ENCODE measurements around the gene TM4SF4.

The TM4SF4 gene

DNA sequence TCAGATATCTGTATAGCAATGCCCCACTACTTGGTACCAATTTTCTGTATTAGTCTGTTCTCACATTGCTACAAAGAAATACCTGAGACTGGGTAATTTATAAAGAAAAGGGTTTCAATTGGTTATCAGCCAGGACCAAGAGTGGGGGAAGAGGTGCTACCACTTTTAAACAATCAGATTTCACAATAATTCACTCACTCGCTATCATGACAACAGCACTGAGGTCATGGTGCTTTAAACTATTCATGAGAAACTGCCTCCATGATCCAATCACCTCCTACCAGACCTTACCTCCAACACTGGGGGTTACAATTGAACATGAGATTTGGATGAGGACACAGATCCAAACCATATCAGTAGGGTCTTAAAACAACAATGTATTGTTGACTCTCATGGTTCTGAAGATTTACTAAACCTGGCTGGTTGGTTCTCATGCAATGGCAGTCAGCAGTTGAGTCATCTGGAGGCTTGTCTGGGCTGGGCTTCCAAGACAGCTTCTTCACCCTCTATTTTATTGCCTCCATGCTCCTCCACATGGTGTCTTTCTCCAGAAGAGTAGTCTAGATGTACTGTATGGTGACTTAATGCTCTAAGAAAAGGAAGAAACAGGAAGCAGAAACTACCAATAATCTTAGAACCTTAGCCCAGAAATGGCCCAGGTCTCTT, 21.2 kb upstream of the TM4SF4 start:
- H3K36me3 ChIP-seq (ENCODE audit: insufficient read depth, low read length) = no peaks in the 10 kb centered on the region
- H3K9ac ChIP-seq (ENCODE audit: low read depth, low read length, poor library complexity, severe bottlenecking) = no peak overlapping the region
- no peaks in the 10 kb centered on the region for H3F3A ChIP-seq (ENCODE audit: low read depth)
- peaks cover 5% of the 10 kb centered on the region for H3K27me3 ChIP-seq (ENCODE audit: insufficient read depth, low read length, poor library complexity, severe bottlenecking)
- H3K4me2 ChIP-seq (ENCODE audit: low read depth, low read length, poor library complexity, severe bottlenecking) = no peak overlapping the region
- no peaks in the 10 kb centered on the region for H3K79me2 ChIP-seq (ENCODE audit: insufficient read depth, low read length)
- no peaks in the 10 kb centered on the region for H3K9me2 ChIP-seq (replicated peaks; ENCODE audit: low read depth, low read length)
- no peak overlapping the region for H2AFZ ChIP-seq (ENCODE audit: low read length)
- H4K20me1 ChIP-seq (ENCODE audit: insufficient read depth, low read length, poor library complexity, severe bottlenecking) = no peaks in the 10 kb centered on the region
- no peak for TF ChIP-seq EZH2phosphoT487 (IDR thresholded peaks at IDR 0.05; ENCODE audit: borderline replicate concordance)
- TF ChIP-seq, protein P1, sequence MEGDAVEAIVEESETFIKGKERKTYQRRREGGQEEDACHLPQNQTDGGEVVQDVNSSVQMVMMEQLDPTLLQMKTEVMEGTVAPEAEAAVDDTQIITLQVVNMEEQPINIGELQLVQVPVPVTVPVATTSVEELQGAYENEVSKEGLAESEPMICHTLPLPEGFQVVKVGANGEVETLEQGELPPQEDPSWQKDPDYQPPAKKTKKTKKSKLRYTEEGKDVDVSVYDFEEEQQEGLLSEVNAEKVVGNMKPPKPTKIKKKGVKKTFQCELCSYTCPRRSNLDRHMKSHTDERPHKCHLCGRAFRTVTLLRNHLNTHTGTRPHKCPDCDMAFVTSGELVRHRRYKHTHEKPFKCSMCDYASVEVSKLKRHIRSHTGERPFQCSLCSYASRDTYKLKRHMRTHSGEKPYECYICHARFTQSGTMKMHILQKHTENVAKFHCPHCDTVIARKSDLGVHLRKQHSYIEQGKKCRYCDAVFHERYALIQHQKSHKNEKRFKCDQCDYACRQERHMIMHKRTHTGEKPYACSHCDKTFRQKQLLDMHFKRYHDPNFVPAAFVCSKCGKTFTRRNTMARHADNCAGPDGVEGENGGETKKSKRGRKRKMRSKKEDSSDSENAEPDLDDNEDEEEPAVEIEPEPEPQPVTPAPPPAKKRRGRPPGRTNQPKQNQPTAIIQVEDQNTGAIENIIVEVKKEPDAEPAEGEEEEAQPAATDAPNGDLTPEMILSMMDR (conservative IDR thresholded peaks at IDR 0.05; ENCODE audit: low read length) = no peak
- 0 out of 2 replicates have a peak, but pooled peaks cover 6% of the 10 kb centered on the region for H3K9me3 ChIP-seq (ENCODE audit: insufficient read depth, low read depth, low read length)
- H3K4me1 ChIP-seq (ENCODE audit: insufficient read depth, low read length, poor library complexity, severe bottlenecking) = peaks cover 4% of the 10 kb centered on the region
- H3K4me3 ChIP-seq (ENCODE audit: low read length, poor library complexity, severe bottlenecking) = no peak overlapping the region

DNA sequence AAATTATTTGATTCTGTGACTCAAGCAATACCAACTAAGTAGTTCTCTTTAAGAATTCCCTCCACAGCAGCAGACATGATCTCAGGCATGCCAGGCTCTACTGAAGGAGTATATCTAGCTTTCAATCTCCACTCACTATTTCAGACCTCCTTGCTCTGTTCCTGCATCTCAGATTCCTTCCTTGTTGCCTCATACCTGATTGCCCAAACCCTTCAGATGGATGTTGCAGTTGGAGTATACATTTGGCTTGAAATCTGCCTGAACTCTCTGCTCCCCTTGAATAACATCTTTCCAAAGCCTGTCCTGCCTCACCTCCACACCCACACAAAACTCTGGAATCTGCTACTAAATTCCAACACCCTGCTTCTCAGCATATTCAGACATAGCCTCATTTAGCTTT, 19.8 kb upstream of the TM4SF4 start:
- Histone ChIP-seq H3K36me3 (ENCODE audit: insufficient read depth, low read length) (no peaks in the 10 kb centered on the region), H3K9me3 (ENCODE audit: insufficient read depth, low read depth, low read length) (0 out of 2 replicates have a peak, but pooled peaks cover 6% of the 10 kb centered on the region), H3K4me1 (ENCODE audit: insufficient read depth, low read length, poor library complexity, severe bottlenecking) (no peaks in the 10 kb centered on the region), H3K4me3 (ENCODE audit: low read length, poor library complexity, severe bottlenecking) (no peak overlapping the region), H3K27me3 (ENCODE audit: insufficient read depth, low read length, poor library complexity, severe bottlenecking) (peaks cover 5% of the 10 kb centered on the region), H3K9me2 (replicated peaks; ENCODE audit: low read depth, low read length) (no peaks in the 10 kb centered on the region), H2AFZ (ENCODE audit: low read length) (no peak overlapping the region), H3K79me2 (ENCODE audit: insufficient read depth, low read length) (no peaks in the 10 kb centered on the region), H3K9ac (ENCODE audit: low read depth, low read length, poor library complexity, severe bottlenecking) (no peak overlapping the region), H3F3A (ENCODE audit: low read depth) (no peaks in the 10 kb centered on the region), H3K4me2 (ENCODE audit: low read depth, low read length, poor library complexity, severe bottlenecking) (no peak overlapping the region), H4K20me1 (ENCODE audit: insufficient read depth, low read length, poor library complexity, severe bottlenecking) (no peaks in the 10 kb centered on the region)
- TF ChIP-seq, protein P1 (conservative IDR thresholded peaks at IDR 0.05; ENCODE audit: low read length) = no peak
- TF ChIP-seq EZH2phosphoT487 (IDR thresholded peaks at IDR 0.05; ENCODE audit: borderline replicate concordance) = no peak

DNA sequence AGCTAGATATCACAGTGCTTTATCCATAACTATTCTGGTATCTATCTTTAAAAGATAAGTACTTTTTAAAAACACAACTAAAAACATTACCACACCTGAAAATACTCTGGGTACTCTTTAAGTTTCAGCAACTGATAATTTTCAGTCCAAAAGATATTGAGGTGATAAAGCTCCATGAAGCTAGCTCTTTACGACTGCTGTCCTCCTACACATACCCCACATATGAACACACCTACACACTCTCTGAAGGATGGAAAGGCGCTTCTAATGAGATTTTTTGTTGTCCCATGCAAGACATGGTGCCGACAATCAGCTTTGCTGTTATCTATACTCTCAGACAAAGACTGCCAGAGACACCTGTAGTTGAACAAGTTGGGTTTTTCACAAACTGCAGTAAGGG, 19.1 kb upstream of the TM4SF4 start:
- Histone ChIP-seq H3K4me2 (ENCODE audit: low read depth, low read length, poor library complexity, severe bottlenecking) (no peak overlapping the region), H3K4me3 (ENCODE audit: low read length, poor library complexity, severe bottlenecking) (no peak overlapping the region), H3K9me2 (replicated peaks; ENCODE audit: low read depth, low read length) (no peaks in the 10 kb centered on the region), H2AFZ (ENCODE audit: low read length) (no peak overlapping the region), H3K79me2 (ENCODE audit: insufficient read depth, low read length) (no peaks in the 10 kb centered on the region), H4K20me1 (ENCODE audit: insufficient read depth, low read length, poor library complexity, severe bottlenecking) (no peaks in the 10 kb centered on the region), H3F3A (ENCODE audit: low read depth) (no peaks in the 10 kb centered on the region), H3K4me1 (ENCODE audit: insufficient read depth, low read length, poor library complexity, severe bottlenecking) (no peaks in the 10 kb centered on the region), H3K27me3 (ENCODE audit: insufficient read depth, low read length, poor library complexity, severe bottlenecking) (peaks cover 5% of the 10 kb centered on the region), H3K9ac (ENCODE audit: low read depth, low read length, poor library complexity, severe bottlenecking) (no peak overlapping the region), H3K36me3 (ENCODE audit: insufficient read depth, low read length) (no peaks in the 10 kb centered on the region), H3K9me3 (ENCODE audit: insufficient read depth, low read depth, low read length) (0 out of 2 replicates have a peak, but pooled peaks cover 6% of the 10 kb centered on the region)
- TF ChIP-seq, protein P1 (conservative IDR thresholded peaks at IDR 0.05; ENCODE audit: low read length) = no peak

Data from Loucy (cell line).